KOPT-K1 (cell line): Measurements from ENCODE around the gene GJB2.

Experiments
- H3K27ac ChIP-seq: fragments of 200-600 bp; sonication (generic); 2 replicates; pipeline ENCODE4 v1.5.1; 2016; ENCODE audit warnings: antibody characterized with exemption, mild to moderate bottlenecking, low read depth, low read length; ENCODE audit not compliant: poor library complexity, severe bottlenecking
- H3K36me3 ChIP-seq: fragments of 200-600 bp; sonication (generic); 2 replicates; pipeline ENCODE4 v1.5.1; 2017; ENCODE audit warnings: antibody characterized with exemption, mild to moderate bottlenecking, low read length, moderate library complexity; ENCODE audit not compliant: insufficient read depth
- H3K9me3 ChIP-seq: fragments of 200-600 bp; sonication (generic); 2 replicates; pipeline ENCODE4 v1.5.1; 2017; ENCODE audit warnings: antibody characterized with exemption, low read length, mild to moderate bottlenecking; ENCODE audit not compliant: insufficient read depth, poor library complexity, severe bottlenecking

GJB2 gene

GRCh38 chr13:20142927-20143480, 49.7 kb downstream of the GJB2 start:
- no peaks in the 10 kb centered on the region for H3K9me3 ChIP-seq
- no peak overlapping the region for H3K27ac ChIP-seq
- H3K36me3 ChIP-seq: no peaks in the 10 kb centered on the region

- H3K9me3 ChIP-seq: no peaks in the 10 kb centered on the region
- no peaks in the 10 kb centered on the region for H3K36me3 ChIP-seq
- H3K27ac ChIP-seq: no peak overlapping the region
These were observed 50.5 kb downstream of the GJB2 start for GRCh38 chr13:20142023-20142926.

- Histone ChIP-seq H3K27ac (no peak overlapping the region), H3K36me3 (no peaks in the 10 kb centered on the region), H3K9me3 (no peaks in the 10 kb centered on the region)
These were observed 51.3 kb downstream of the GJB2 start for GRCh38 chr13:20141238-20142022.

- no peaks in the 10 kb centered on the region for H3K36me3 ChIP-seq
- no peak overlapping the region for H3K27ac ChIP-seq
- no peaks in the 10 kb centered on the region for H3K9me3 ChIP-seq
These were observed 52.3 kb downstream of the GJB2 start for GRCh38 chr13:20140487-20140886.

GRCh38 chr13:20137875-20138274, 54.9 kb downstream of the GJB2 start:
- H3K27ac ChIP-seq: no peak overlapping the region
- no peaks in the 10 kb centered on the region for H3K36me3 ChIP-seq
- H3K9me3 ChIP-seq: no peaks in the 10 kb centered on the region
